Measurements from ENCODE around the gene CCT3. TPM values are rescaled to one million over a fixed set of nuclear protein-coding genes. Genes with fewer than 3 reads are reported as not detected.

Gene CCT3
- total and polyA plus RNA-seq, 2 donors (not counting 1 experiment from before 2014, with no cell fraction given): 106 to 107 TPM

DNA sequence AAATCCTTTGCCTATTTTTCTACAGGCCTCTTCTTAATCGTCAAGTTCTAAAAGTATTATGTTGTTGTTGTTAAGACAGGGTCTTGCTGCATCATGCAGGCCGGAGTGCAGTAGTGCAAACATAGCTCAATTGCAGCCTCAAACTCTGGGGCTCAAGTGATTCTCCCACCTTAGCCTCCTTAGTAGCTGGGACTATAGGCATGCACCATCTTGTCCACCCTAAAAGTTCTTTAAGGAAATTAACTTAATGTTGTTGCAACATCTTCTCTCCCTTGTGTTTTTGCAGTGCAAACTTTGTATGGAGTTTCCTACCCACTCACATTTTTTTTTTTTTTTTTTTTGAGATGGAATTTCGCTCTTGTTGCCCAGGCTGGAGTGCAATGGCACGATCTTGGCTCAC lies 34.9 kb downstream of the CCT3 start:
- intact Hi-C loops (cut with micrococcal nuclease): no loop called here
- Histone ChIP-seq H3K4me2 (replicated peaks; ENCODE audit: low read depth, low read length, poor library complexity, severe bottlenecking) (no peak overlapping the region), H3K4me3 (ENCODE audit: control extremely low read depth in 1 of 5, extremely low read depth in 1 of 5, insufficient read depth in 1 of 5, low read depth in 2 of 5, low read length in 4 of 5) (no peak overlapping the region), H3K27ac (ENCODE audit: low read length in 2 of 2) (no peak overlapping the region), H3K9me3 (ENCODE audit: control extremely low read depth in 1 of 3, control insufficient read depth in 2 of 3, insufficient read depth in 1 of 3, low read length in 2 of 3) (no peaks in the 10 kb centered on the region), H3K4me1 (ENCODE audit: control insufficient read depth in 2 of 2, insufficient read depth in 2 of 2, low read length in 2 of 2) (no peaks in the 10 kb centered on the region), H3K27me3 (replicated peaks in 1 of 4; ENCODE audit: control extremely low read depth in 1 of 4, control insufficient read depth in 3 of 4, insufficient read depth in 4 of 4, low read length in 3 of 4) (no peaks in the 10 kb centered on the region), H2AFZ (ENCODE audit: insufficient read depth, low read depth, low read length, poor library complexity, severe bottlenecking) (no peak overlapping the region), H3K9ac (ENCODE audit: low read length) (no peak overlapping the region), H4K20me1 (ENCODE audit: control insufficient read depth, insufficient read depth, low read length, poor library complexity, severe bottlenecking) (no peaks in the 10 kb centered on the region), H3K36me3 (replicated peaks in 1 of 2; ENCODE audit: control extremely low read depth in 1 of 2, control insufficient read depth in 1 of 2, extremely low read depth in 1 of 2, insufficient read depth in 2 of 2, low read length in 1 of 2) (peaks cover 0 to 8% of the 10 kb centered on the region in 2 experiments), H3K79me2 (ENCODE audit: control insufficient read depth, insufficient read depth, low read length) (no peaks in the 10 kb centered on the region)
- DNase-seq (no peak), ATAC-seq (ENCODE audit: low read depth) (no peak)
- H3K9me3 Mint-ChIP-seq (ENCODE audit: insufficient read depth): no peaks in the 10 kb centered on the region
- H3K4me3 Mint-ChIP-seq: no peak overlapping the region
- no peaks in the 10 kb centered on the region for H3K27me3 Mint-ChIP-seq
- CTCF ChIA-PET: interaction anchor here (1.6 kb wide), 1 partner anchor 16 kb away, joined by 4 read pairs; no protein-coding TSS in a partner anchor
- TF ChIP-seq EZH2 (IDR thresholded peaks at IDR 0.05; ENCODE audit: borderline replicate concordance, insufficient read depth, low read depth, low read length, poor library complexity, severe bottlenecking): no peak
- TF ChIP-seq, protein P1, sequence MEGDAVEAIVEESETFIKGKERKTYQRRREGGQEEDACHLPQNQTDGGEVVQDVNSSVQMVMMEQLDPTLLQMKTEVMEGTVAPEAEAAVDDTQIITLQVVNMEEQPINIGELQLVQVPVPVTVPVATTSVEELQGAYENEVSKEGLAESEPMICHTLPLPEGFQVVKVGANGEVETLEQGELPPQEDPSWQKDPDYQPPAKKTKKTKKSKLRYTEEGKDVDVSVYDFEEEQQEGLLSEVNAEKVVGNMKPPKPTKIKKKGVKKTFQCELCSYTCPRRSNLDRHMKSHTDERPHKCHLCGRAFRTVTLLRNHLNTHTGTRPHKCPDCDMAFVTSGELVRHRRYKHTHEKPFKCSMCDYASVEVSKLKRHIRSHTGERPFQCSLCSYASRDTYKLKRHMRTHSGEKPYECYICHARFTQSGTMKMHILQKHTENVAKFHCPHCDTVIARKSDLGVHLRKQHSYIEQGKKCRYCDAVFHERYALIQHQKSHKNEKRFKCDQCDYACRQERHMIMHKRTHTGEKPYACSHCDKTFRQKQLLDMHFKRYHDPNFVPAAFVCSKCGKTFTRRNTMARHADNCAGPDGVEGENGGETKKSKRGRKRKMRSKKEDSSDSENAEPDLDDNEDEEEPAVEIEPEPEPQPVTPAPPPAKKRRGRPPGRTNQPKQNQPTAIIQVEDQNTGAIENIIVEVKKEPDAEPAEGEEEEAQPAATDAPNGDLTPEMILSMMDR (IDR thresholded peaks at IDR 0.05): no peak
- no peaks in the 10 kb centered on the region for H3K4me1 Mint-ChIP-seq
- WGBS (ENCODE audit: insufficient coverage): no CpG with 5 or more reads among the region's 4 CpGs
- POLR2A ChIA-PET: no interaction called here
- no peak overlapping the region for H3K27ac Mint-ChIP-seq

DNA sequence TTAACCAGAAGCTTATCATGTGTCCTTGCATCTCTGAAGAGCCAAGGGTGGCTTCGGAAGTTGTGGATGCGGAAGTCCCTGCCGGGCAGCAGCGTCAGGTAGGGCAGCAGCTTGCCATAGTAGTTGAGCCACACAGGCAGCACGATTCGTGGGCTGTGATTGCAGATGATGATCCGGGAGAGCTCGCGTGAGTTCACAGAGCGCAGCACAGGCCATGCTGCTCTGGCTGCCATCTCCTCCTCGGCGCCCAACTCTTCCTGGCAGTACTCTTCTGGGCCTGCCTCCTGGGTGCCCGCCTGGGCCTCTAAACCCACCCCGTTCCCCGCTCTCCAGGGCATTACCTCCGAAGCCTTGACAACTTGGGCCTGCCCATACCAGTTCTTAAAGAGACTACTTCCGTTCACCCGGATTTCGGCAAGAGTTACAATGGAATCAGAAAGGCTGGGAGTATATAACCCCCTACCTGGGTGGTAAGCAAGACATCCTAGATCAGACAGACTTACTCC lies 39.2 kb downstream of the CCT3 start, which contains the start of gene VHLL:
Gene VHLL, minus strand, starts transcription at position 456 of the 506 bp plus-strand sequence. Its CDS starts 118 bp downstream, at position 338.
- Mint-ChIP-seq H3K9me3 (ENCODE audit: insufficient read depth) (no peaks in the 10 kb centered on the region), H3K4me3 (no peak within 1 kb of the TSS), H3K27ac (no peak within 1 kb of the TSS), H3K27me3 (no peaks in the 10 kb centered on the region), H3K4me1 (peaks cover 14% of the 10 kb centered on the region)
- H3K4me3 ChIP-seq (ENCODE audit: control extremely low read depth in 1 of 5, extremely low read depth in 1 of 5, insufficient read depth in 1 of 5, low read depth in 2 of 5, low read length in 4 of 5): no peak within 1 kb of the TSS
- no peak within 1 kb of the TSS for H3K4me2 ChIP-seq (replicated peaks; ENCODE audit: low read depth, low read length, poor library complexity, severe bottlenecking)
- H2AFZ ChIP-seq (ENCODE audit: insufficient read depth, low read depth, low read length, poor library complexity, severe bottlenecking): no peak within 1 kb of the TSS
- CTCF ChIA-PET: no interaction called here
- DNase-seq: no peak
- H3K27ac ChIP-seq (ENCODE audit: low read length in 2 of 2): no peak within 1 kb of the TSS
- H3K36me3 ChIP-seq (replicated peaks in 1 of 2; ENCODE audit: control extremely low read depth in 1 of 2, control insufficient read depth in 1 of 2, extremely low read depth in 1 of 2, insufficient read depth in 2 of 2, low read length in 1 of 2): no peaks in the 10 kb centered on the region
- peaks cover 0 to 2% (median 0%) of the 10 kb centered on the region in 4 experiments for H3K27me3 ChIP-seq (replicated peaks in 1 of 4; ENCODE audit: control extremely low read depth in 1 of 4, control insufficient read depth in 3 of 4, insufficient read depth in 4 of 4, low read length in 3 of 4)
- peaks cover 10% of the 10 kb centered on the region for H3K79me2 ChIP-seq (ENCODE audit: control insufficient read depth, insufficient read depth, low read length)
- peaks cover 12 to 16% of the 10 kb centered on the region in 2 donors for H3K4me1 ChIP-seq (ENCODE audit: control insufficient read depth in 2 of 2, insufficient read depth in 2 of 2, low read length in 2 of 2)
- H4K20me1 ChIP-seq (ENCODE audit: control insufficient read depth, insufficient read depth, low read length, poor library complexity, severe bottlenecking): no peaks in the 10 kb centered on the region
- no peak for TF ChIP-seq EZH2 (IDR thresholded peaks at IDR 0.05; ENCODE audit: borderline replicate concordance, insufficient read depth, low read depth, low read length, poor library complexity, severe bottlenecking)
- TF ChIP-seq, protein P1 (IDR thresholded peaks at IDR 0.05): no peak
- intact Hi-C loops (cut with micrococcal nuclease): no loop called here
- no peaks in the 10 kb centered on the region for H3K9me3 ChIP-seq (ENCODE audit: control extremely low read depth in 1 of 3, control insufficient read depth in 2 of 3, insufficient read depth in 1 of 3, low read length in 2 of 3)
- ATAC-seq (ENCODE audit: low read depth): no peak
- POLR2A ChIA-PET: no interaction called here
- H3K9ac ChIP-seq (ENCODE audit: low read length): no peak within 1 kb of the TSS
- WGBS (ENCODE audit: insufficient coverage): 98% methylated on average over 16 of the region's 19 CpGs

Measured in B cell (primary cell).